Measurements from ENCODE around the gene STAB2. TPM values are rescaled to one million over a fixed set of nuclear protein-coding genes. Genes with fewer than 3 reads are reported as not detected.

The STAB2 gene
- total and polyA plus RNA-seq, 4 experiments from 2014 or later, result not detected

GRCh38 chr12:103737881-103738280 is 150.8 kb downstream of the STAB2 start:
- no peaks in the 10 kb centered on the region for H3K4me1 Mint-ChIP-seq
- ChIA-PET CTCF (ENCODE audit: partially characterized antibody) (no interaction called here), POLR2A (ENCODE audit: partially characterized antibody) (no interaction called here)

DNA sequence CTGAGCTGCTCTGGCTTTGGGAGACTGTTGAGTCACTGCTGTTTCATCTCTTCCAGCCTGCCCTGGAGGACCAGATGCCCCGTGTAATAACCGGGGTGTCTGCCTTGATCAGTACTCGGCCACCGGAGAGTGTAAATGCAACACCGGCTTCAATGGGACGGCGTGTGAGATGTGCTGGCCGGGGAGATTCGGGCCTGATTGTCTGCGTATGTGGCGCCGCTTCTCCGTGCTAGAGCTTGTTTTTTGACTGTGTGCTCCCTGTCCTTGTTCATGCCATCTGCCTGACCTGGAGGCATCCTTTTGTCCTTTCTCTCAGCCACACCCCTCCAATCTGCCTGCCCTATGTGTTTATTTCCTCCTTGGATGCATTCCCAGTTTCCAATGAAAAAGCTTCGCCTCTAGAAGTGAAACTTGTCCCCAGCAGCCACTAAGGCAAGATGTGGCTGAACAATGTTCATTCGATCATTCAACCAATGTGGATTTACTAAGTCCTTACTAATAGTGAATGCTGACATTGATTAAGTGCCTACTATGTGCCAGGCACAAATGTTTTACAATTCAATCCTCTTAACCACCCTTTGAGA is 155.4 kb downstream of the STAB2 start:
- no peaks in the 10 kb centered on the region for H3K9me3 ChIP-seq (ENCODE audit: control insufficient read depth in 1 of 2, low read length in 2 of 2)
- Mint-ChIP-seq H3K9me3 (no peaks in the 10 kb centered on the region), H3K27me3 (peaks cover 12 to 14% of the 10 kb centered on the region in 2 donors), H3K27ac (no peak overlapping the region), H3K36me3 (no peaks in the 10 kb centered on the region), H3K4me3 (no peak overlapping the region), H3K4me1 (no peaks in the 10 kb centered on the region)
- H3K27ac ChIP-seq (ENCODE audit: low read depth, low read length), result no peak overlapping the region
- intact Hi-C loops (cut with micrococcal nuclease), result no loop called here
- no peaks in the 10 kb centered on the region for H3K36me3 ChIP-seq (ENCODE audit: insufficient read depth, low read length)
- no peak overlapping the region for H3K4me3 ChIP-seq (ENCODE audit: low read length in 2 of 2)
- H3K27me3 ChIP-seq (ENCODE audit: insufficient read depth, low read length), result no peaks in the 10 kb centered on the region
- no peaks in the 10 kb centered on the region for H3K4me1 ChIP-seq (ENCODE audit: insufficient read depth, low read length)
- CTCF ChIA-PET (ENCODE audit: partially characterized antibody), result no interaction called here
- POLR2A ChIA-PET (ENCODE audit: partially characterized antibody), result no interaction called here
- DNase-seq, result no peak

More at GRCh38 chr12:103737881-103738280, 150.8 kb downstream of the STAB2 start:
- Histone ChIP-seq H3K9me3 (ENCODE audit: control insufficient read depth in 1 of 2, low read length in 2 of 2) (no peaks in the 10 kb centered on the region), H3K27me3 (ENCODE audit: insufficient read depth, low read length) (no peaks in the 10 kb centered on the region), H3K27ac (ENCODE audit: low read depth, low read length) (no peak overlapping the region), H3K4me1 (ENCODE audit: insufficient read depth, low read length) (no peaks in the 10 kb centered on the region), H3K36me3 (ENCODE audit: insufficient read depth, low read length) (no peaks in the 10 kb centered on the region), H3K4me3 (ENCODE audit: low read length in 2 of 2) (no peak overlapping the region)
- H3K36me3 Mint-ChIP-seq, result no peaks in the 10 kb centered on the region
- intact Hi-C loops (cut with micrococcal nuclease), result no loop called here
- peaks cover 8% of the 10 kb centered on the region in 2 donors for H3K27me3 Mint-ChIP-seq
- no peak for DNase-seq
- H3K4me3 Mint-ChIP-seq, result no peak overlapping the region
- peaks cover 0 to 3% (median 0%) of the 10 kb centered on the region in 8 donors for H3K9me3 Mint-ChIP-seq
- H3K27ac Mint-ChIP-seq, result no peak overlapping the region

GRCh38 chr12:103743788-103744187 is 156.7 kb downstream of the STAB2 start:
- no peaks in the 10 kb centered on the region for H3K4me1 Mint-ChIP-seq
- H3K36me3 Mint-ChIP-seq, result no peaks in the 10 kb centered on the region
- no peak overlapping the region for H3K4me3 ChIP-seq (ENCODE audit: low read length in 2 of 2)
- ChIA-PET POLR2A (ENCODE audit: partially characterized antibody) (no interaction called here), CTCF (ENCODE audit: partially characterized antibody) (no interaction called here)
- H3K9me3 ChIP-seq (ENCODE audit: control insufficient read depth in 1 of 2, low read length in 2 of 2), result no peaks in the 10 kb centered on the region
- no peaks in the 10 kb centered on the region for H3K4me1 ChIP-seq (ENCODE audit: insufficient read depth, low read length)
- peaks cover 13 to 17% of the 10 kb centered on the region in 2 donors for H3K27me3 Mint-ChIP-seq
- H3K4me3 Mint-ChIP-seq, result no peak overlapping the region
- no peaks in the 10 kb centered on the region for H3K9me3 Mint-ChIP-seq
- no peaks in the 10 kb centered on the region for H3K27me3 ChIP-seq (ENCODE audit: insufficient read depth, low read length)
- H3K27ac Mint-ChIP-seq, result no peak overlapping the region
- H3K36me3 ChIP-seq (ENCODE audit: insufficient read depth, low read length), result no peaks in the 10 kb centered on the region
- no peak overlapping the region for H3K27ac ChIP-seq (ENCODE audit: low read depth, low read length)
- DNase-seq, result no peak
- intact Hi-C loops (cut with micrococcal nuclease), result no loop called here

GRCh38 chr12:103745962-103746361 is 158.9 kb downstream of the STAB2 start:
- no peak overlapping the region for H3K4me3 Mint-ChIP-seq
- peaks cover 10 to 16% of the 10 kb centered on the region in 2 donors for H3K27me3 Mint-ChIP-seq
- H3K4me3 ChIP-seq (ENCODE audit: low read length in 2 of 2), result no peak overlapping the region
- no peak for DNase-seq
- no peaks in the 10 kb centered on the region for H3K4me1 ChIP-seq (ENCODE audit: insufficient read depth, low read length)
- intact Hi-C loops (cut with micrococcal nuclease), result no loop called here
- no peaks in the 10 kb centered on the region for H3K9me3 Mint-ChIP-seq
- ChIA-PET CTCF (ENCODE audit: partially characterized antibody) (no interaction called here), POLR2A (ENCODE audit: partially characterized antibody) (no interaction called here)
- no peaks in the 10 kb centered on the region for H3K36me3 ChIP-seq (ENCODE audit: insufficient read depth, low read length)
- H3K27ac ChIP-seq (ENCODE audit: low read depth, low read length), result no peak overlapping the region
- H3K4me1 Mint-ChIP-seq, result no peaks in the 10 kb centered on the region
- H3K9me3 ChIP-seq (ENCODE audit: control insufficient read depth in 1 of 2, low read length in 2 of 2), result no peaks in the 10 kb centered on the region
- no peaks in the 10 kb centered on the region for H3K36me3 Mint-ChIP-seq
- H3K27ac Mint-ChIP-seq, result no peak overlapping the region
- no peaks in the 10 kb centered on the region for H3K27me3 ChIP-seq (ENCODE audit: insufficient read depth, low read length)

DNA sequence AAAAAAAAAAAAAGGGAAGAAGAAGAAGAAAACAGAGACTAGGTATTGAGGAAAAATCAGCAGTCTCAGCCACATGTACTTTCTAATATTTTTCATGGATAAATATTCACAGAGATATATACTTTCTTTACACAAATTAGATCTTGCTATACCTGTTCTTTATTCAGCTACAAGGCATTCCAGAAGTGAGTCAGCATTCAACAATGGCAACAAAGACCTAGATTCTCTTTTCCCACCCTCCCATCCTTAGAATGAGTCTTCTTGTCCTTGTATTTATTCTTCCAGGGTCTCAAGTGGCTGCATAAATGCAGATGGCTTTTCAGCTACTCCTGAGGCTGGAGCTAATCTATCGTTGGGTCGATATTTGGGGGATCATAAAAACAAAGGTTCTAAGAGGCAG is 160.9 kb downstream of the STAB2 start:
- no peaks in the 10 kb centered on the region for H3K9me3 Mint-ChIP-seq
- ChIA-PET CTCF (ENCODE audit: partially characterized antibody) (no interaction called here), POLR2A (ENCODE audit: partially characterized antibody) (no interaction called here)
- Histone ChIP-seq H3K4me3 (ENCODE audit: low read length in 2 of 2) (no peak overlapping the region), H3K4me1 (ENCODE audit: insufficient read depth, low read length) (no peaks in the 10 kb centered on the region), H3K27me3 (ENCODE audit: insufficient read depth, low read length) (no peaks in the 10 kb centered on the region), H3K9me3 (ENCODE audit: control insufficient read depth in 1 of 2, low read length in 2 of 2) (no peaks in the 10 kb centered on the region), H3K27ac (ENCODE audit: low read depth, low read length) (no peak overlapping the region), H3K36me3 (ENCODE audit: insufficient read depth, low read length) (no peaks in the 10 kb centered on the region)
- H3K4me3 Mint-ChIP-seq, result no peak overlapping the region
- H3K36me3 Mint-ChIP-seq, result no peaks in the 10 kb centered on the region
- no peak for DNase-seq
- H3K27ac Mint-ChIP-seq, result no peak overlapping the region
- intact Hi-C loops (cut with micrococcal nuclease), result no loop called here
- peaks cover 8 to 13% of the 10 kb centered on the region in 2 donors for H3K27me3 Mint-ChIP-seq
- no peaks in the 10 kb centered on the region for H3K4me1 Mint-ChIP-seq

DNA sequence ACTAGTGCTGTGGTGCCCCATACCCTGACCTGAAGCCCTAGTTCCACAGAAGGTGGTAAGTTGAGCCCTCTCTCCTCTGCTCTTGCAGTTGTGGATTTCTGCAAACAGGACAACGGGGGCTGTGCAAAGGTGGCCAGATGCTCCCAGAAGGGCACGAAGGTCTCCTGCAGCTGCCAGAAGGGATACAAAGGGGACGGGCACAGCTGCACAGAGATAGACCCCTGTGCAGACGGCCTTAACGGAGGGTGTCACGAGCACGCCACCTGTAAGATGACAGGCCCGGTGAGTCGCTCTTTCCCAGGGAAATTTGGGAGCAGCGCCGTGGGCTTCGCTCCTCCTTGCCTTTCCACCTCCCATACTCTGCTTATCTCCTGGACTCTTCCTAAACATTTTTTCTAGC is 161.8 kb downstream of the STAB2 start:
- DNase-seq, result no peak
- Histone ChIP-seq H3K36me3 (ENCODE audit: insufficient read depth, low read length) (no peaks in the 10 kb centered on the region), H3K27ac (ENCODE audit: low read depth, low read length) (no peak overlapping the region), H3K4me3 (ENCODE audit: low read length in 2 of 2) (no peak overlapping the region), H3K9me3 (ENCODE audit: control insufficient read depth in 1 of 2, low read length in 2 of 2) (no peaks in the 10 kb centered on the region), H3K27me3 (ENCODE audit: insufficient read depth, low read length) (no peaks in the 10 kb centered on the region), H3K4me1 (ENCODE audit: insufficient read depth, low read length) (no peaks in the 10 kb centered on the region)
- Mint-ChIP-seq H3K36me3 (no peaks in the 10 kb centered on the region), H3K27ac (no peak overlapping the region), H3K4me3 (no peak overlapping the region), H3K4me1 (no peaks in the 10 kb centered on the region), H3K27me3 (peaks cover 6 to 12% of the 10 kb centered on the region in 2 donors), H3K9me3 (no peaks in the 10 kb centered on the region)
- ChIA-PET POLR2A (ENCODE audit: partially characterized antibody) (no interaction called here), CTCF (ENCODE audit: partially characterized antibody) (no interaction called here)
- intact Hi-C loops (cut with micrococcal nuclease), result no loop called here

DNA sequence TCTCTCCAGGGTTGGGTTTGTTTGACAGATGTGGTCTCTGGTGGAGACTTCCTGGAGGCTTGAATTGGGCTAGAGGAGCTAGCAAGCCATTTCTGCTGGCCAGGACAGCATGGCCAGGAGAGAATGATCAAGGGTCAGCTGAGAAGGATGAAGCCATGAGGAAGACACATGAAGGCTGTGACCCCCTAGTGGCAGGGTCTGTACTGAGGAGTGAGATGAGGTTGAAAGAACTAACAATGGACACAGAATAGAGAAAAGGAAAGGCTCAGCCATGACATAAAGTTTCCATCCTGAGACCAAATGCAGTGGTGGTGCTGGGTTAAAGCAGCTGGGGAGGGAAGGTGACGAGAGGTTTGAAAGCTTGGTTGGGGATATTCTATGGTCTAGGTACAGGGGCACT is 164.1 kb downstream of the STAB2 start:
- H3K9me3 Mint-ChIP-seq, result no peaks in the 10 kb centered on the region
- no peaks in the 10 kb centered on the region for H3K27me3 ChIP-seq (ENCODE audit: insufficient read depth, low read length)
- H3K4me1 ChIP-seq (ENCODE audit: insufficient read depth, low read length), result no peaks in the 10 kb centered on the region
- peaks cover 4 to 7% of the 10 kb centered on the region in 2 donors for H3K27me3 Mint-ChIP-seq
- DNase-seq, result no peak
- no peak overlapping the region for H3K27ac Mint-ChIP-seq
- no peaks in the 10 kb centered on the region for H3K36me3 ChIP-seq (ENCODE audit: insufficient read depth, low read length)
- no peaks in the 10 kb centered on the region for H3K36me3 Mint-ChIP-seq
- H3K9me3 ChIP-seq (ENCODE audit: control insufficient read depth in 1 of 2, low read length in 2 of 2), result no peaks in the 10 kb centered on the region
- H3K4me1 Mint-ChIP-seq, result no peaks in the 10 kb centered on the region
- no peak overlapping the region for H3K4me3 ChIP-seq (ENCODE audit: low read length in 2 of 2)
- no peak overlapping the region for H3K4me3 Mint-ChIP-seq
- ChIA-PET POLR2A (ENCODE audit: partially characterized antibody) (no interaction called here), CTCF (ENCODE audit: partially characterized antibody) (no interaction called here)
- no peak overlapping the region for H3K27ac ChIP-seq (ENCODE audit: low read depth, low read length)
- intact Hi-C loops (cut with micrococcal nuclease), result no loop called here

DNA sequence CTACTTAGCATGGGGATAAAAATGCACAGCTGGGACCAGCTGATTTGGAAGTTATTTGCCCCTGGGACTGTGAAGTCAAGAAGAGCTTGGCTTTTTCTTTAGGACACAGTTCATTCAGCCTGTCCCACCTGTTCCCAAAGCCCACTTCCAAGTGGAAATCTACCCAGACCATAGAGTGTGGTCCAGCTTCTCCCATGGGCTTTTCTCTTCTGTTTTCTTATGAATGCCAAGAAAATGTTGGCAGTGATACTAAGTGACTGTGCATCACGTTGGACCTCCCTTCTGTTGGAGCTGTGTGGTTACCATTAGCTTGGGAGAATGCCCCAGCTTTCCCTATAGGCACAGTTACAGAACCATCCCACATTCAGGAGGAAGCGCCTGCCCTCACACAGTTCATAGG is 164.5 kb downstream of the STAB2 start:
- no peak for DNase-seq
- ChIA-PET CTCF (ENCODE audit: partially characterized antibody) (no interaction called here), POLR2A (ENCODE audit: partially characterized antibody) (no interaction called here)
- H3K27ac ChIP-seq (ENCODE audit: low read depth, low read length), result no peak overlapping the region
- Mint-ChIP-seq H3K27ac (no peak overlapping the region), H3K36me3 (no peaks in the 10 kb centered on the region), H3K9me3 (no peaks in the 10 kb centered on the region), H3K27me3 (peaks cover 4% of the 10 kb centered on the region in 2 donors), H3K4me3 (no peak overlapping the region), H3K4me1 (no peaks in the 10 kb centered on the region)
- H3K27me3 ChIP-seq (ENCODE audit: insufficient read depth, low read length), result no peaks in the 10 kb centered on the region
- no peaks in the 10 kb centered on the region for H3K9me3 ChIP-seq (ENCODE audit: control insufficient read depth in 1 of 2, low read length in 2 of 2)
- intact Hi-C loops (cut with micrococcal nuclease), result no loop called here
- no peaks in the 10 kb centered on the region for H3K36me3 ChIP-seq (ENCODE audit: insufficient read depth, low read length)
- no peak overlapping the region for H3K4me3 ChIP-seq (ENCODE audit: low read length in 2 of 2)
- no peaks in the 10 kb centered on the region for H3K4me1 ChIP-seq (ENCODE audit: insufficient read depth, low read length)
